ENCODE results near the gene KIAA1328. TPM values are rescaled to one million over a fixed set of nuclear protein-coding genes. Genes with fewer than 3 reads are reported as not detected.

The KIAA1328 gene
- polyA plus RNA-seq, 1 of the 3 experiments (the other 2 are of a cell fraction): 2.6 TPM

GRCh38 chr18:36817039-36817438 is 11.9 kb upstream of the KIAA1328 start:
- POLR2A ChIA-PET: no interaction called here
- Histone ChIP-seq H3K27me3 (ENCODE audit: insufficient read depth) (no peaks in the 10 kb centered on the region), H3K27ac (ENCODE audit: low read depth in 2 of 2, low read length in 1 of 2) (no peak overlapping the region), H3F3A (replicated peaks; ENCODE audit: insufficient read depth) (no peaks in the 10 kb centered on the region), H3K9me2 (no peaks in the 10 kb centered on the region), H3K79me2 (ENCODE audit: insufficient read depth) (peaks cover 9% of the 10 kb centered on the region; the same call in 1 of the 2 replicates), H3K4me1 (ENCODE audit: control insufficient read depth in 1 of 2, insufficient read depth in 2 of 2, low read depth in 1 of 2, low read length in 1 of 2) (no peaks in the 10 kb centered on the region; a peak in 1 of 4 replicates), H3K36me3 (replicated peaks in 1 of 2; ENCODE audit: control insufficient read depth in 1 of 2, insufficient read depth in 2 of 2, low read length in 1 of 2) (peaks cover 18 to 78% of the 10 kb centered on the region in 2 experiments), H3K9ac (no peak overlapping the region), H3K4me3 (ENCODE audit: low read depth in 2 of 2, low read length in 1 of 2) (no peak overlapping the region), H4K20me1 (ENCODE audit: insufficient read depth) (no peaks in the 10 kb centered on the region), H3K4me2 (no peak overlapping the region), H3K9me3 (no peaks in the 10 kb centered on the region), H2AFZ (ENCODE audit: low read depth) (no peak overlapping the region)
- TF ChIP-seq TEAD4 (IDR thresholded peaks at IDR 0.05; ENCODE audit: borderline replicate concordance, insufficient read depth) (no peak), ELF1 (IDR thresholded peaks at IDR 0.05) (no peak), JUND (IDR thresholded peaks at IDR 0.05) (no peak), MEF2A (IDR thresholded peaks at IDR 0.05; ENCODE audit: borderline replicate concordance, low read depth) (no peak), MAX (IDR thresholded peaks at IDR 0.05; ENCODE audit: low read depth) (no peak), CHD2 (IDR thresholded peaks at IDR 0.05; ENCODE audit: low read length, partially characterized antibody) (no peak)
- TF ChIP-seq, protein P1, sequence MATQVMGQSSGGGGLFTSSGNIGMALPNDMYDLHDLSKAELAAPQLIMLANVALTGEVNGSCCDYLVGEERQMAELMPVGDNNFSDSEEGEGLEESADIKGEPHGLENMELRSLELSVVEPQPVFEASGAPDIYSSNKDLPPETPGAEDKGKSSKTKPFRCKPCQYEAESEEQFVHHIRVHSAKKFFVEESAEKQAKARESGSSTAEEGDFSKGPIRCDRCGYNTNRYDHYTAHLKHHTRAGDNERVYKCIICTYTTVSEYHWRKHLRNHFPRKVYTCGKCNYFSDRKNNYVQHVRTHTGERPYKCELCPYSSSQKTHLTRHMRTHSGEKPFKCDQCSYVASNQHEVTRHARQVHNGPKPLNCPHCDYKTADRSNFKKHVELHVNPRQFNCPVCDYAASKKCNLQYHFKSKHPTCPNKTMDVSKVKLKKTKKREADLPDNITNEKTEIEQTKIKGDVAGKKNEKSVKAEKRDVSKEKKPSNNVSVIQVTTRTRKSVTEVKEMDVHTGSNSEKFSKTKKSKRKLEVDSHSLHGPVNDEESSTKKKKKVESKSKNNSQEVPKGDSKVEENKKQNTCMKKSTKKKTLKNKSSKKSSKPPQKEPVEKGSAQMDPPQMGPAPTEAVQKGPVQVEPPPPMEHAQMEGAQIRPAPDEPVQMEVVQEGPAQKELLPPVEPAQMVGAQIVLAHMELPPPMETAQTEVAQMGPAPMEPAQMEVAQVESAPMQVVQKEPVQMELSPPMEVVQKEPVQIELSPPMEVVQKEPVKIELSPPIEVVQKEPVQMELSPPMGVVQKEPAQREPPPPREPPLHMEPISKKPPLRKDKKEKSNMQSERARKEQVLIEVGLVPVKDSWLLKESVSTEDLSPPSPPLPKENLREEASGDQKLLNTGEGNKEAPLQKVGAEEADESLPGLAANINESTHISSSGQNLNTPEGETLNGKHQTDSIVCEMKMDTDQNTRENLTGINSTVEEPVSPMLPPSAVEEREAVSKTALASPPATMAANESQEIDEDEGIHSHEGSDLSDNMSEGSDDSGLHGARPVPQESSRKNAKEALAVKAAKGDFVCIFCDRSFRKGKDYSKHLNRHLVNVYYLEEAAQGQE (IDR thresholded peaks at IDR 0.05; ENCODE audit: low read depth, low read length): no peak
- CTCF ChIA-PET: interaction anchor here (0.7 to 4.0 kb wide), 4 partner anchors 8 to 129 kb away, joined by 3 to 10 read pairs (median 6); partner anchors contain the start of genes KIAA1328 and TPGS2
- no peak for DNase-seq
- WGBS (ENCODE audit: low lambda C conversion rate): 100% methylated on average over 1 of the region's 1 CpG

DNA sequence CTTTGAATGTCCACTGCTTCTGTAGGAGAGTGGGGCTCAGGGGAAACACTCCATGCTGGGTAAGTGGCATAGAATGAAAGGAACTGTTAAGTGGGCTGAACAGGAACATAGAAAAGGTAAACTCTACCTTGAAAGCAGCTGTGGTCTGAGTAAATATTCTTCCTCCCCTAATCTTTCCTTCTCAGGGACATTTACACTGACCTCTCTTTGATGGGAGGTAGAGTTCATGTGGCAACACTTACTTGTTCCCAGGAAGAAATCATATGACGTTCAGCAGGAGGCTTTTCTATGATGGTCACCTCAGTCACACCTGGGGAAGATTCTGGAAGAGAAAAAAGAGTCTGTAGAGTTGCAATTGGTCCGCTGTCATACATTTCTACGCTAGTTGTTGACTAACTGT is 10.3 kb upstream of the KIAA1328 start:
- no peak overlapping the region for H3K4me2 ChIP-seq
- H3K36me3 ChIP-seq (replicated peaks in 1 of 2; ENCODE audit: control insufficient read depth in 1 of 2, insufficient read depth in 2 of 2, low read length in 1 of 2): peaks cover 18 to 71% of the 10 kb centered on the region in 2 experiments
- H3K27ac ChIP-seq (ENCODE audit: low read depth in 2 of 2, low read length in 1 of 2): no peak overlapping the region; a peak in 1 of 4 replicates
- POLR2A ChIA-PET: no interaction called here
- no peak for DNase-seq
- no peaks in the 10 kb centered on the region; a peak in 1 of 4 replicates for H3K4me1 ChIP-seq (ENCODE audit: control insufficient read depth in 1 of 2, insufficient read depth in 2 of 2, low read depth in 1 of 2, low read length in 1 of 2)
- no peaks in the 10 kb centered on the region for H4K20me1 ChIP-seq (ENCODE audit: insufficient read depth)
- 100% methylated on average over 3 of the region's 3 CpGs for WGBS (ENCODE audit: low lambda C conversion rate)
- no peaks in the 10 kb centered on the region for H3K9me2 ChIP-seq
- TF ChIP-seq MEF2A (IDR thresholded peaks at IDR 0.05; ENCODE audit: borderline replicate concordance, low read depth) (no peak), RFX5 (IDR thresholded peaks at IDR 0.05; ENCODE audit: low read length) (no peak), FOSL2 (IDR thresholded peaks at IDR 0.05; ENCODE audit: borderline replicate concordance, low read depth) (no peak), SMC3 (IDR thresholded peaks at IDR 0.05; ENCODE audit: low read depth, low read length) (no peak), YY1 (IDR thresholded peaks at IDR 0.05; ENCODE audit: low read depth) (no peak), TAF1 (IDR thresholded peaks at IDR 0.05; ENCODE audit: borderline replicate concordance, low read depth, low read length) (no peak), TEAD4 (IDR thresholded peaks at IDR 0.05; ENCODE audit: borderline replicate concordance, insufficient read depth) (no peak), NRF1 (IDR thresholded peaks at IDR 0.05; ENCODE audit: low read depth, low read length) (no peak), PBX3 (IDR thresholded peaks at IDR 0.05) (no peak), USF2 (IDR thresholded peaks at IDR 0.05; ENCODE audit: borderline replicate concordance, low read depth, low read length) (no peak), EZH2phosphoT487 (IDR thresholded peaks at IDR 0.05; ENCODE audit: borderline replicate concordance, low read depth) (no peak), JUND (IDR thresholded peaks at IDR 0.05) (no peak), EP300 (IDR thresholded peaks at IDR 0.05; ENCODE audit: borderline replicate concordance in 1 of 2, low read depth in 1 of 2, low read length in 1 of 2) (no peak), FOXM1 (IDR thresholded peaks at IDR 0.05; ENCODE audit: low read depth) (no peak), GATA2 (CRISPR knock-in tag; IDR thresholded peaks at IDR 0.05) (no peak), FOXJ3 (CRISPR knock-in tag; IDR thresholded peaks at IDR 0.05) (no peak)
- TF ChIP-seq, protein P2, sequence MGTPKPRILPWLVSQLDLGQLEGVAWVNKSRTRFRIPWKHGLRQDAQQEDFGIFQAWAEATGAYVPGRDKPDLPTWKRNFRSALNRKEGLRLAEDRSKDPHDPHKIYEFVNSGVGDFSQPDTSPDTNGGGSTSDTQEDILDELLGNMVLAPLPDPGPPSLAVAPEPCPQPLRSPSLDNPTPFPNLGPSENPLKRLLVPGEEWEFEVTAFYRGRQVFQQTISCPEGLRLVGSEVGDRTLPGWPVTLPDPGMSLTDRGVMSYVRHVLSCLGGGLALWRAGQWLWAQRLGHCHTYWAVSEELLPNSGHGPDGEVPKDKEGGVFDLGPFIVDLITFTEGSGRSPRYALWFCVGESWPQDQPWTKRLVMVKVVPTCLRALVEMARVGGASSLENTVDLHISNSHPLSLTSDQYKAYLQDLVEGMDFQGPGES (IDR thresholded peaks at IDR 0.05; ENCODE audit: low read depth, low read length): no peak
- H2AFZ ChIP-seq (ENCODE audit: low read depth): no peak overlapping the region
- H3F3A ChIP-seq (replicated peaks; ENCODE audit: insufficient read depth): no peaks in the 10 kb centered on the region
- no peaks in the 10 kb centered on the region for H3K9me3 ChIP-seq
- H3K4me3 ChIP-seq (ENCODE audit: low read depth in 2 of 2, low read length in 1 of 2): no peak overlapping the region
- CTCF ChIA-PET: interaction anchor here (1.2 to 4.0 kb wide), 4 partner anchors 10 to 801 kb away, joined by 3 to 10 read pairs (median 6); no protein-coding TSS in a partner anchor
- H3K79me2 ChIP-seq (ENCODE audit: insufficient read depth): peaks cover 18% of the 10 kb centered on the region; the same call in 1 of the 2 replicates
- H3K27me3 ChIP-seq (ENCODE audit: insufficient read depth): no peaks in the 10 kb centered on the region
- H3K9ac ChIP-seq: no peak overlapping the region

Measured in SK-N-SH (cell line).